Measurements from ENCODE around the gene SLCO3A1. TPM values are rescaled to one million over a fixed set of nuclear protein-coding genes. Genes with fewer than 3 reads are reported as not detected.

Gene SLCO3A1
- total RNA-seq, 1 donor from 2014 or later, result 10.6 TPM

DNA sequence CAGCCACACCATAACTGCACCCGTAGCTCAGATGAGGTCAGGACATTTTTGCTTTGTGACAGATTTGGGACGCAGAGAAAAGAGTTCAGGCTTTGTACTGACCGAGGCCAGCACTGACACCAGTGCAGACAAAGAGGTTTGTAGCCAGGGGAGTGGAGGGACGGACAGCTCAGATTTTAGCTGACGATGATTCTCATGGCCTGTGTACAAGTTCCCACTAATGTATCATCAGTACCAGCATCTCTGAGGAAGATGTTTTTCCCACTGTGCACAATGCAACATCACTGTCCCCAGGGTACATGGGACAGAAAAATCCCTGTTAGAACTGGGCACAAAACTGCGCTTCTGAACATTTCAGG is 112.7 kb downstream of the SLCO3A1 start:
- no peak for DNase-seq

DNA sequence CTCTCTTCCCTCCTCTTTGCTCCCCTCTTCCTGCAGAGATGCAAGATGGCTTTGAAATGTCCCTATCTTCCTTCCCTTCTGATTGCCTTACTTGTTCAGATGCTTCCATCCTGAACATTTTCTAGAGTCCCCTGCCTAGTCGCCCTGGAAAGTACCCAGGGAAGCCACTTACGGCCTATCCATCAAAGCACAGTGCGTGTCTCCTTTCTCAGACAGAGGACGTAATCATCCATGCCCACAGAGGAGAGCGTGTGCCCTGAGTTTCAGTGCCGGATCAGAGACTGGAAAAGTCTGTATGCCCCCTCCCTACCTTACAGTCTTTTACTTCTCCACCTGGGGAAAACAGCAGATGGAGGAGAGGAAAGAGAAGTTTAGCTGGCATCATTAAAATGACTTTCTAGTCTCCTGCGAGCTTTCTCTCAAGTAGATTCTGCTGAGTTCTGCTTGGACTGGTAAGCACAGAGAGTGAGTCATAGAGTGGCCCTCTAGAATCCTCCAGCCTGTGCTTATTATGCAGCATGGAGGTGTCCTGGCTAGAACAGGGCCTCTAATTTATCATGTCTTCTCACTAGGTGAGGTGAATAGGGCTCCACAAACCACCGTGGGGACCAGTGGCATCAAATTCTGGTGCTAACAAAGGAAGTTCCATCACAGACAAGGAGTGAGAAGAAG is 114.6 kb downstream of the SLCO3A1 start:
- DNase-seq, result no peak

DNA sequence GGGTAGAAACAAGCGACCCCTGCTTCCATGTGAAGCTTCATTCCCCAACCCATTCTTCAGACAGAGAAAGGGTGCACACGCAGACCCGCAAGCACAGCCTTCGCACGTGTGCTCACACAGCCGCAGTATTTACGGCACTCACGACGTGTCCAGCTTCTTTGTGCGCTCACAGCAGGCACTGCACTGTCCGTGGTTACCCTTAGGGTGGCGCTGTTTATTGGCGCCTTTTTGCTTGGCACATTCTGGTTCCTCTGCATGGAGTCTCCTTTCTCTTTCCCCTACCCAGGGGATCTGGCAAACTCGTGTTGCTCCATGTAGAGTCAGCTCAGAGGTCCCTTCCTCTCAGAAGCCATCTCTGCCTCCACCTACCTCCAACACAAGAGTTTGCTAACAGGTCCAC is 115.1 kb downstream of the SLCO3A1 start:
- no peak for DNase-seq

DNA sequence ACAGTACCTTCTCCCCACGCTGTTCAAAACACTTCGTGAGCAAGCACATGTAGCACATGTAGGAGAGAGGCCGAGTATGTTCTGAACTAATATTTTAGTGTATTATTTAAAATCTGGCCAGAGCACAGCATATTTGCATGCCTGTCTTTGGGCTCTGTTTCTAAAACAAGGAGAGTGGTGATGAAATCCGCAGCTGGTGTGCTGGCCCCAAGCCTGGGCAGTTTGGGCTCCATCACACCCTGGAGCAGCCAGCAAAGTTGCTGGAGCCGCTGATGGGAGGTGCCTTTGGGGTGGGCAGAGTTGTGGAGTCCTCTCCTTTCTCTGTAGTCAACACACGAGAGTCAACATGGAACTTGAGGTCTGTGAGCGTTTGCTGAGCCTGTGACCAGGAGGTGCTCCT is 116.6 kb downstream of the SLCO3A1 start:
- DNase-seq, result peak; percentile 46

DNA sequence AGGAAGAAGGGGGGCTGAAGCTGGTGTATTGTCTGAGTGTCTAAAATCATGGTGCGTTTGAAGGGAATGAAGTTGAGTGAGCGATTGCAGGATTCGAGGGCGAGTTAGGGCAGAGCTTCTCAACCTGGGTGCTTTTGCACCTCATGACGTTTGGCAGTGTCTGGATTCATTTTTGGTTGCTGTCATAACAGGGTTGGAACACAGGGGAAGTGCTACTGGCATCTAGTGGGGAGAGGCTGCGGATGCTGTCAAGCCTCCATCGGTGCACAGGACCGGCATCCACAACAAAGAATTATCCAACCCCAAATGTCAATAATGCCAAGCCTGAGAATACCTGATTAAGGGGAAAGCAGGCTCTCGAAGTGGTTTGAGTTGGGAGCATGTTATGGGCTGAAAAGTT is 120.0 kb downstream of the SLCO3A1 start:
- DNase-seq, result no peak

DNA sequence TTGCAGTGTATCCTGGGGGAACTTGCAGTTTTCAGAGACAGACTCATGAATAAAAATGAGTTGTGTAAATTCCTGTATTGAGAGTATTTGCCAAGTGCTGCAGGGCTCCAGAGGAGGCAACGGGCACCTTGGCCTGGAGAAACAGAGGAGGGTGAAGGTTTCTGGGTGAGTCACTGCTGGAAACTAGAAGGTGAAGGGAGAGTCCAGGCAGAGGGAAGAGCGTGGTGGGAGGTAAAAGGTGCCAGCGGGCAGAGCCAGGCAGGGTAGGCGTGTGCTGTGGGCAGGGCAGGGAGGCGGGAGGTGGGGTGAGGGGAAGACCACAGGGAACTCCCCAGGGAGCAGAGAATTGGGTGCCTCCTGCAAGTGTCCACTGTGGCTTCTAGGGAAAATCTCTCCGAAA is 120.8 kb downstream of the SLCO3A1 start:
- DNase-seq, result no peak

DNA sequence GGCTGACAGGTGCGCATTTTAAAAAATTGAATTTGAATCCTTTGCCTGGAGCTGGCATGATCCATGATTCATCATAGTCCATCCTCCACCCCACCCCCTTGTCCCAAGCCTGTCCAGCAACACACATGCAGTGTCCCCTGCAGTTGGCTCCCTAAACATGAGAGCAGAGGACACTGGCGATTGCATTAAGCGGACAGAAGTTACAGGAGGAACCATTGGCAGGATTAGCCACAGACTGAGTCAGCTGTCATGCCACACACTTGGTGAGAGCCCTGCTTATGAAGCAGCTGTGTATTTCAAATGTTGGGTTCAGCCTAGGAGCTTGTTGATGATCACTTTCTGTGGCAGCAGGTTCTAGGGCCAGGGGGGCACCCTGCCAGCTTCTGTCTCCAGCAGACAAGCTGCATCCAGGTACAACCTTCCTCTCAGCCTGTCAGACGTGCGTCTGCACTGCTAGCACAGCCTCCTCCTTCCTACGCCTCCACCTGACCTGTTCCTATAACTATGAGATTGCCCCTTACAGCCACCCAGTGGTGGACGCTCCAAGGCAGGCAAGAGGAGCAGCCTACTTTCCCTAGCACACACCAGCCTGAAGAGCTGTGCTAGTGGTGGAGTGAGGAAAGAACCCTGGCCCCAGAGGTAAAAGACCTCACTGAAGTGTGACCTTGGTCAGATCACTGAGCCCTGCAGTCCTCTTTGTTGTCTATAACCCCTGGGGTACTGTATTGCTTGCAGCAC is 121.9 kb downstream of the SLCO3A1 start:
- DNase-seq, result no peak

DNA sequence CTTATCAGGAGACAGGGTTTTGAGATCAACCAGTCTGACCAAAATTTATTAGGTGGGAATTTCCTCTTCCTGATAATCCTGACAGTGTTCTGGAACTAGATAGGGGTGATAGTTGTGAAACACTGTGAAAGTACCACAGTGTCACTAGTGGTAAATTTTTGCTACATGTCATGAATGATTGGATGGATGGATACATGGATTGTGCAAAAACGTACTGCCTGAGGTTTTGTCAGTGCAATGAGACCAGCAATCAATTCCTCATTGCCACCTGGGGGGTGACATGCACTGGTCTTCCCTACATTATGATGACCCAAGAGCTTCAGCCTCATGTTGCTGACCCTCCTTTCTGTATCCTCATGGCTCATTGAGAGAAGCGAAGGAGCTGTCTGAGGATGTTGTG is 123.5 kb downstream of the SLCO3A1 start:
- no peak for DNase-seq

DNA sequence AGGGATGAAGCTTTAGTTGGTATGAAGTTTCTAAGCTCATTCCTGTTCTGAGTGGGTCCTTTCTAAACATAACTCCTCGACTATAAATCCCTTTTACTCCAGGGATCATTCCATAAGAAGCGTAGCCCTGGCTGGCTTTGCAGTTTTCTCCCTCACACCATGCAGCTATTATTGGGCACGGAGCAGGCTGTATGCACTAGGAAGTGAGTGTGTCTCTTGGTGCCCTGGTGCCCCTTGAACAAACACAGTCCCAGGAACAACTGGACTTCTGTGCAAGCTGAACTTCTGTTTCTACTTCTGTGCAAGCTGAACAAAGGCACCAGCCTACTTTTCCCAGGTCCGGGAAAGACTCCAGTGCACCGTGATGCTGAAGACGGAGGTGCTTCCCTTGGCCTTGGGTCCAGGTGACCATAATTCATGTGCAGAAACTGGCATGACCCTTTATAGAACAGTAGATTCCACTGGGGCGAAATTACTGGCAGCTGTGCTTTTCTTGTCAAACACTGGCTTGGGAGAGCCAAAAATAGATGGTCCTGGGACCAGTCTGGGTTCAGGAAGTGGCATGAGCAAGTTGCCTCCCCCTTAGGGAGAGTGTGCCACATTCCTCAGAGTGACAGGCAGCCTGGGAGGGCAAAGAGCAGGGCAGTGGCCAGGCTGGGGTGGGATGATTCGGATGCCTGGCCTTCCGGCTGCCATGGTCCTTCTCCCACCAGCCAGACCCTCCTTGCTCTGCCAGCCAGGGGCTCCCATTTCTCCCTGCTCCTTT is 127.2 kb downstream of the SLCO3A1 start:
- DNase-seq, result no peak

DNA sequence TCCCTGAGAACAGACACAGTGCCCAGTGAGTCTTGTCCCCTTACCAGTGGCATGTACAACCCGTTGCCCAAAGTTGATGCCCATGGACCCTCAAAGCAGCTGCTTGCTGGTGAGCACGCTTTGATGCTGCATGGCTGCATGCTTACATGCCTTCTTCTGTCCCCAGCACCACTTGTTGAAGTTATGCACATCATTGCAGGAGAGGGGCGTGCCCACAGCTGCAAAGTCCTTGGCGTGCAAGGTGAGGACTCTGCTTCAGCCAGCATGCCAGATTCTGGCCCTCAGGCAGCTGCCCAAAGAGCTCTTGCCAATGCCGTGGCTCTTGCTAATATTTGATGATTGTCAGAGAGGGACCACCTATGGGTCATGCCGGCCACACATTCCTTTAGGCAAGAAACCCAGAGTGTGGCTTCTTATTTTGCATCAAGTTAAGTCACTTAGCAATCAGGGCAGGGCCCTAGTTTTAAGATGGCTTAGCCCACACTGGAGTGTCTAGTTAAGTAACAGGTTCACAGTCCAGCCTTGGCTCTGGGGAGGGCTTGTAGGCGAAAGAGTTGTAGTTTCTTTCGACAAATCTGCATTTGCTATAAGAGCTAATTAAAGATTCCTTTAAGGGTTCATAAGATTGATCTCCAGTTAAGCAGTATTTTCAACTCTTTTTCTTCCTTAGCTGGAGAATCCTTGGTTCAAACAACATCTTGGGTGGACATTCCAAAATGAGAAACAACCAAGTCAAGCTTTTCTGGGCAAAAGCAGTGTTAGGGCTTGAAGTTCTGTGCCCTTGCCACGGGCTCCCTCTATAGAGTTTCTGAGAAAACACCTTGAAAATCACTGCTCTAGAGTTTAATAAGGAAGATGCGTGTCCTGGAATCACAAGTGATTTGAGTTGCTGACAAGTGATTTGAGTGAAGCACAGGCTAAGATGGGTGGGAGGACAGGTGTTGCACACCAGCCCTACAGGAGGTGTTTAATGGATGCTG is 128.6 kb downstream of the SLCO3A1 start:
- no peak for DNase-seq

DNA sequence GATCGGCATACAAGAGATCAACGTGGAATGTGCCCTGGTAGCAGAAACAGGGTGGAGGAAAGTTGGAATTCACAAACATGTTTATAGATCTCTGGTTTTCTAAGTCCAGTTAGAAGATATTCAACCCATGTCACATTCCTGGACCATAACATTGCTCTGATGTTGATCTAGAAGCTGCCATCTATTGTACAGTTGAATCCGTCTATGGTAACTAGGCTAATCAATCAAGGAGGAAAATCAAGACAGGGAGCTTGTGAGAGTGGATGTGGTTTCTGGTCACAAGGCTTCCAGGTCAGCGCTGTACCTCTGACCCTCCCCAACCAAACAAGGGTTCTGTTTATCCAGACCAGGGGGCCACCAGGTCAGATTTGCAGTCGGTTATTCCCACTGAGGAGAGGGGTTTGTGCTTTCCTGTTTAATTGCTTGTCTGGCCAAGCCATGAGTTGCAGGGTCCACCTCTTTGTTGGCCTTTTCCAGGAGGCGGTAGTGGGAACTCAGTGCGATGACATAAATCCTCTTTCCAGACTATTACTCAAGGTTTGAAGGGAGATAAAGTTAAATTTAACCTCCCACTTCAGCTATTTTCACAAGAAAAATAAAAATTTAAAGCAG is 130.3 kb downstream of the SLCO3A1 start:
- DNase-seq, result no peak

DNA sequence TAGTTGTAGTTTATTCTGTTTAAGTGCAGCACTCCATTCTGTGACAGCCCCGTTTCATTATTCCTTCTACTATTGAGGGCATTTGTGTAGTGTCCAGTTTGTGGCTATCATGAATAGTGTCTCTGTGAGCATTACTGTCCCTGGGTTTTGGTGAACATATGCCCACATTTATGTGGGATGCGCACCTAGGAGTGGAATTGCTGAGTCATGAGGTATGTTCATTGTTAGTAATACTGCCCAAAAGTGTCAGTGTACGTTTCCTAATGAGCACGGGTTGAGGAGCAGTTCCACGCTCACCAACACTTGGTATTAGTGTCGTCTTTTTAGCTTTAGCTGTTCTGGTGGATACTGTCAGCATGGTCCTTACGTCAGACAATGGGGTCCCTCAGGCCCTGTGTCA is 131.8 kb downstream of the SLCO3A1 start:
- DNase-seq, result no peak

DNA sequence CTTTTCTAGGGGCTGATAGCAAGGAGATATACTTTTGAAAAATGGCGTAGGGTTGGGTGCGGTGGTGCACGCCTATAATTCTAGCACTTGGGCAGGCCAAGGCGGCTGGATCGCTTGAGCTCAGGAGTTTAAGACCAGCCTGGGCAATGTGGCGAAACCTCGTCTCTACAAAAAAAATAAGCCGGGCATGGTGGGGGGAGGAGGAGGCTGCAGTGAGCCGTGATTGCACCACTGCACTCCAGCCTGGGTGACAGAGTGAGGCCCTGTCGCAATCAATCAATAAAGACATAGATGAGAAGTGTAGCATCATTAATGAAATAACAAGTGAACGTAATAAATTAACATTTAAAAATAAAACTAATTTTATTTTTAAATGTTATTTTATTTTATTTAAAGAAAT is 134.6 kb downstream of the SLCO3A1 start:
- DNase-seq, result no peak

DNA sequence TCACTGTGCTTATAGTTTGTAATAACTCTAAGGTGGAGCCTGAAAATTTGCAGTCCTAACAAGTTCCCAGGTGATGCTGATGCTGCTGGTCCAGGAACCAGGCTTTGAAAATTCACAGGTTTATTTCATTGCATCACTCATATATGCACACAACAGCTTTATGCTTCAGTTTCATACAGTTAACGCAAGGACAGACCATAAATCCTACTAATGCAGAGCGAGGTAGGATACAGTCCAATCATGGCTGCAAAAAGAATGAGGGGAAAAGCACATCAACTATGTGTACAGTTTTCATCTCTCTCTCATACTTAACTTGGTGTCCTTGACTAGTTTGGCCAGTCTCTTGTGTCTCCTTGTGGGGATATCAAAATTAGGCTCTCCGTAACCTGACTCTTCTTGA is 135.1 kb downstream of the SLCO3A1 start:
- DNase-seq, result no peak

DNA sequence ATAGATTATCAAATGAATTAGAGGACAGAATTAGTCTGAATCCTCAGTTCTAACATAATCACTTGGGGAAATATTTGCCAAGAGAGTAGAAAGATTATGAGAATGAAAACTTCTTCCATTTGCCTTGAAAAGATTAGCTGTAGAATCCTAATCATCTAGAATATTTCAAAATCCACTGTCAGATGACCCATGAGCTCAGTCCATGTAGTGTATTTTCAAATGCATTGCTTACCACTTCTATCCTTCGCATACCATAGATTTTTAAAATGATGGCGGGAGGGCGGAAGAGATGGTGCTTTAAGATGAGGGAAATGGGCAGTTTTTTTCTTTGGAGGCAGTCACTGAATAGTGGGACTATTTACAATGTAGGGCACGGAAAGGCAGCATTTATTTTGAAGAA is 136.3 kb downstream of the SLCO3A1 start:
- no peak for DNase-seq

DNA sequence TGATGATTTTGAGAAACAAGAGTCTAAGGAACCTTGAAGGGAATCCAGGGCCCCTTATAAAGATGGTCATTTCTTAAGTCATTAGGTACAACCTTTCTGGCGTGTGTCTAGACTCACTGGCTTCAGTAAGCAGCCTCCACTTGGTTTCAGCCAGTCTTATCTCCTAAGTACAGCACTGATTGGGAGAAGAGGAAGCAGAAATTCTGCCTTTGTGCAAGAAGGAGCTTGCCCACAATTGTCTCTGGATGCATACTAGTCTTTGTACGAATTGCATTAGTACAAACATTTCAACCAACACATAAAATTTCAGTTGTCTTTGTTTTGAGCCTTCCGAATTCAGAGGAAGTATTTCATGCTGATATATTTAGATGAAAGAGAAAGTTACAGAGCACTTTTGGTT is 139.4 kb downstream of the SLCO3A1 start:
- DNase-seq, result no peak

DNA sequence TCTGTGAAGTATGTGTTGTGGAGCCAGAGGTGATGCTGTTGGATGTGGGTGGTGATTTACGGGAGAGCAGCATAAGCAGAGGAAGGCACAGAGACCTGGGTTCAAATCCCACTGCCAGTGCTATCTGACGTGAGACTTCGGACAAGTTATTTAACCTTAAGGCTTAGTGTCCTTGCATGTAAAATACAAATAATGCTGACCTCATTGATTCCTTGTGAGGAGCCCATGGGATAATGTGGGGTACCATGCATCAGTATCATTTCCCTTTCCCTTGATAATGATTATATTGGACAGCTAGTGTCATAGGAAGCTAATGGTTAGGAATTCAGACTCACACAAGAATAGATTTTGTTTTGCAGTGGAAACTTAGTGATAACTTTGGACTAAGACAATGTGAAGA is 141.6 kb downstream of the SLCO3A1 start:
- no peak for DNase-seq

DNA sequence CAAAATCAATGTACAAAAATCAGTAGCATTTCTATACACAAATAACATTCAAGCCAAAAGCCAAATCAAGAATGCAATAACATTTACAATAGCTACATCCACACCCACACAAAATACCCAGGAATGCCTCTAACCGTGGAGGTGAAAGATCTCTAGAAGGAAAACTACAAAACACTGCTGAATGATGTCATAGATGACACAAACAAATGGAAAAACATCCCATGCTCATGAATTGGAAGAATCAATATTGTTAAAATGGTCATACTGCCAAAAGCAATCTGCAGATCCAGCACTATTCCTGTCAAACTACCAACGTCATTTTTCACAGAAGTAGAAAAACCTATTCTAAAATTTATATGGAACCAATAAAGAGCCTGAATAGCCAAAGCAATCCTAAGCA is 143.7 kb downstream of the SLCO3A1 start:
- DNase-seq, result no peak

DNA sequence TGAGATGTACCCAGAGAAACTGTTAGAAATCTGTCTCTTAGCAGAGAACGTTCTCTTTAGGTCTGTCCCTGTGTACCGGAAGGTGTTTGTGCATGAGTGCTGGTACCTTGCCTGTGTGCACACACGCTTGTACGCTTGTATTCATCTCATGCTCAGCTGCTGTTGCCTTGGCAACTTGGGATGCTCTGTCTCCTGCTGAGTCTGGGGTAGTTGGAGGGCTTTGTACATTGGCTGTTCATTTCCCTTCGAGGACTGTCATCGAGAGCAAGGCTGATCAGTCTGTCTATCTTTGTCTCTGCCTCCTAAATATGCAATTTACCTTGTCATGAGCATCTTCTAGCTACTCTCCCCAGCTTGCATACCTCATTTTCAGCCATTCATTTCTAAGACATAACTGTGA is 147.2 kb downstream of the SLCO3A1 start:
- DNase-seq, result no peak

DNA sequence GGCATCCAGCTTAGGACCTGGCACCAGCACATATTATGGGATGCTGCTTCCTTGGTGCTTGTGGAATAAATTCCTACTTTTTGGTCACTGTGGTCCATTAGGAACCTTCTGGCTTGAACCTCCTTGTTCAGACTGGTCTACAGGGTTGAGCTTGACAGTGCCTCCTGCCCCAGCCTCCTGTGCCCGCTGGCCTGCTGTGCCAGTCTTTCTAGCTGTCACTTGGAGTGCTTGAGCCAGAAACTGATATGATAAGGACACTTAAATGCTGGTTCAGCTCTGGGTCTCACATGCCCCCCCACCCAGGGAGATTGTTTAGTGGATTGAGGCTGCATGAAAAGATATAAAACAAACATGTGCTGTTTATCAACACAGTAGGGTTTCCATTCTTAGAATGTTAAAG is 147.8 kb downstream of the SLCO3A1 start:
- no peak for DNase-seq

DNA sequence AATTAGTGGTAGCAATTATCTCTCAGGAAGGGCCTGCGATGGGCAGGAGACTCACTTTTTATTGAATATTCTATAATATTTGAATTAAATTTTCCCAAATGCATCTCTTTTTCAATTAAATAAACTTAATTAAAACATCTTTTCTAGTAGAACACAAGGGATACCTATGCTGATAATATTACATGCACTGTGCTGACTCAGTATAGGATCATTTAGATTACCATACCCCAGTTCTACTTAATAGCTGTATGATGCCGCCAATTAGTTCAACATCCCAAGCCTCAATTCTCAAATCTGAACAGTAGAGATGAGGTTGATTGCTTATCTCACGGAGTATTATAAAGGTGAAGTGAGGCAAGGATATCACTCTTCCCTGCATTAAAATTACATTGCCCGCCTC is 149.2 kb downstream of the SLCO3A1 start:
- DNase-seq, result no peak

DNA sequence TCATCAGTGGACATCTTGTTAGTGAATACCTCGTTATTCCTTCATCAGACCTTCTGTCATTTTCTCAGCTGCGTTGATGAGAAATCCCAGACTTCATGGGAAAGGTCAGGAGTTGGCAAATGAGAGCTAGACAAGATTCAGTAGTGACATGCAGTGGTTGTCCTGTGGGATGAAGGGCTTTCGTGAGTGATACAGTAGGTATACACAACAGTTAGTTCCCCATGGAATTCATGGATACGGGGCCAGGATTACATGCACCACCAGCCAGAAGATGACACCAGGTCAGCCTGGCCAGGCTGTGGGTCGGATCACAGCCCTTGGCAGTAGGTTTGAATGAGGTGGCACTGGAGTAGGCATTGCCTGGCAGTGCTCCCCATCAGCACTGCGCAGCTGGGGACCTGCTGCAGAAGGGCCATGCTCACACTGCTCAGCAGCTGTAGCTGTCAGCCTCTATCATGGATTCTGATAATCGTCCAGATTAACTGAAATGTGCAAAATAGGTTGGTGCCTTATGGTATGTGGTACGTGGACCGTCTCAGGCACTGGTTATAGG is 150.1 kb downstream of the SLCO3A1 start:
- no peak for DNase-seq

All from skin of body (tissue), 2 donors.